Activated CD4-positive, alpha-beta memory T cell treated with anti-CD3 and anti-CD28 coated beads, Interleukin-2, amount 10 ng/mL, durations not matched to agents 7 days and 5 days (primary cell): ENCODE data around the gene PCDHB10. TPM values are rescaled to one million over a fixed set of nuclear protein-coding genes. Genes with fewer than 3 reads are reported as not detected.
"Not testable (repeated sequence)": the region's sequence is repeated elsewhere in the genome, so short reads cannot be mapped to it uniquely, and the experiment has no call there.

ENCODE experiments used
- CTCF ChIA-PET: fragments of 350-600 bp; sonication (Branson Sonifier 250); formaldehyde crosslinking; loops from one replicate; lab custom pipeline; 2021; ENCODE audit warnings: antibody characterized with exemption, inconsistent platforms; lab: Charles Lee
- POLR2A ChIA-PET: fragments of 350-600 bp; sonication (Branson Sonifier 250); formaldehyde crosslinking; loops from one replicate; lab custom pipeline; 2021; ENCODE audit warnings: antibody characterized with exemption; lab: Charles Lee
- DNase-seq: peaks from one replicate; pipeline ENCODE4 v3.0.0-alpha.2; 2020
- H3K27ac Mint-ChIP-seq: one replicate; pipeline ENCODE4 v1.8.0; 2021; ENCODE audit warnings: mild to moderate bottlenecking, mixed read lengths
- H3K27me3 Mint-ChIP-seq: one replicate; pipeline ENCODE4 v1.8.0; 2021; ENCODE audit warnings: mixed read lengths
- H3K36me3 Mint-ChIP-seq: one replicate; pipeline ENCODE4 v1.8.0; 2021; ENCODE audit warnings: low read depth, mixed read lengths
- H3K4me1 Mint-ChIP-seq: one replicate; pipeline ENCODE4 v1.8.0; 2021; ENCODE audit warnings: mixed read lengths
- H3K4me3 Mint-ChIP-seq: one replicate; pipeline ENCODE4 v1.8.0; 2021; ENCODE audit warnings: mild to moderate bottlenecking, mixed read lengths
- H3K9me3 Mint-ChIP-seq: one replicate; pipeline ENCODE4 v1.8.0; 2021; ENCODE audit warnings: mixed read lengths
- total RNA-seq, 2 experiments: library from RNA; stranded (reverse); gene quantifications; one replicate each; pipeline ENCODE4 v1.2.3, GENCODE V29; 2021

The PCDHB10 gene
- total RNA-seq, 2 experiments from 2014 or later: not detected

DNA sequence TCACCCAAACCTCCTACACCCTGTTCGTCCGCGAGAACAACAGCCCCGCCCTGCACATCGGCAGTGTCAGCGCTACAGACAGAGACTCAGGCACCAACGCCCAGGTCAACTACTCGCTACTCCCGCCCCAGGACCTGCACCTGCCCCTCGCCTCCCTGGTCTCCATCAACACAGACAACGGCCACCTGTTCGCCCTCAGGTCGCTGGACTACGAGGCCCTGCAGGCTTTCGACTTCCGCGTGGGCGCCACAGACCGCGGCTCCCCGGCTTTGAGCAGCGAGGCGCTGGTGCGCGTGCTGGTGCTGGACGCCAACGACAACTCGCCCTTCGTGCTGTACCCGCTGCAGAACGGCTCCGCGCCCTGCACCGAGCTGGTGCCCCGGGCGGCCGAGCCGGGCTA lies 9.0 kb downstream of the PCDHB10 start:
- DNase-seq, H3K4me1 Mint-ChIP-seq, H3K27me3 Mint-ChIP-seq, POLR2A ChIA-PET, CTCF ChIA-PET, H3K27ac Mint-ChIP-seq, H3K4me3 Mint-ChIP-seq, H3K36me3 Mint-ChIP-seq: not testable (repeated sequence)
- peaks cover 13% of the 10 kb centered on the region for H3K9me3 Mint-ChIP-seq

DNA sequence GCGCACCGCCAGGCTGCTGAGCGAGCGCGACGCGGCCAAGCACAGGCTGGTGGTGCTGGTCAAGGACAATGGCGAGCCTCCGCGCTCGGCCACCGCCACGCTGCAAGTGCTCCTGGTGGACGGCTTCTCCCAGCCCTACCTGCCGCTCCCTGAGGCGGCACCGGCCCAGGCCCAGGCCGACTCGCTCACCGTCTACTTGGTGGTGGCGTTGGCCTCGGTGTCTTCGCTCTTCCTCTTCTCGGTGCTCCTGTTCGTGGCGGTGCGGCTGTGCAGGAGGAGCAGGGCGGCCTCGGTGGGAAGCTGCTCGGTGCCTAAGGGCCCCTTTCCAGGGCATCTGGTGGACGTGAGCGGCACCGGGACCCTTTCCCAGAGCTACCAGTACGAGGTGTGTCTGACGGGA lies 9.5 kb downstream of the PCDHB10 start:
- not testable (repeated sequence) for H3K36me3 Mint-ChIP-seq, H3K9me3 Mint-ChIP-seq

DNA sequence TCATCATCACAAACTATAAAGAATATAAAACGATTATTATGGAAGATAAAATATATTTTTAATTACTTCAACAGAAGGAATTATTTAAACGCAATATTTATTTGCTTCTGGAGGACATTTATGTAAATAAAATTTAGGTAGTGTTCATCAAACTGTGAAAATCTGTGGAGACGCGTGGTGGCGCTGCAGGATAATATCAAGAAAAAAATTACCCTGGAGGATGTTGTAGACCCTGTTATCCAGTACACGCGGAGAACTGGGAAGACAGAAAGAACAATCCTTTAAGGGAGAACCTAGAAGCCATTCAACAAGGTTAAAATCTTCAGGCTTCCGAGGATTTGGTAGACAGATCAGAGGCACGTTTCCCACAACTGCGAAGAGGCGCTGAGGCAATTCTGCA lies 16.3 kb downstream of the PCDHB10 start, which contains the start of gene PCDHB12:
Gene PCDHB12, plus strand, starts transcription at position 242 of the 400 bp plus-strand sequence. CDS start 189 bp downstream, outside the sequence.
- H3K4me1 Mint-ChIP-seq: no peaks in the 10 kb centered on the region
- H3K9me3 Mint-ChIP-seq: no peaks in the 10 kb centered on the region
- no peak within 1 kb of the TSS for H3K27ac Mint-ChIP-seq
- CTCF ChIA-PET: no interaction called here
- DNase-seq: no peak
- peaks cover 5% of the 10 kb centered on the region for H3K27me3 Mint-ChIP-seq
- no peaks in the 10 kb centered on the region for H3K36me3 Mint-ChIP-seq
- H3K4me3 Mint-ChIP-seq: no peak within 1 kb of the TSS
- POLR2A ChIA-PET: no interaction called here

More for the DNA sequence above, 9.5 kb downstream of the PCDHB10 start:
- H3K4me3 Mint-ChIP-seq, H3K27me3 Mint-ChIP-seq, DNase-seq, POLR2A ChIA-PET, CTCF ChIA-PET, H3K27ac Mint-ChIP-seq, H3K4me1 Mint-ChIP-seq: not testable (repeated sequence)

DNA sequence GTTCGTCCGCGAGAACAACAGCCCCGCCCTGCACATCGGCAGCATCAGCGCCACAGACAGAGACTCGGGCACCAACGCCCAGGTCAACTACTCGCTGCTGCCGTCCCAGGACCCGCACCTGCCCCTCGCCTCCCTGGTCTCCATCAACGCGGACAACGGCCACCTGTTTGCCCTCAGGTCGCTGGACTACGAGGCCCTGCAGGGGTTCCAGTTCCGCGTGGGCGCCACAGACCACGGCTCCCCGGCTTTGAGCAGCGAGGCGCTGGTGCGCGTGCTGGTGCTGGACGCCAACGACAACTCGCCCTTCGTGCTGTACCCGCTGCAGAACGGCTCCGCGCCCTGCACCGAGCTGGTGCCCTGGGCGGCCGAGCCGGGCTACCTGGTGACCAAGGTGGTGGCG lies 18.1 kb downstream of the PCDHB10 start:
- H3K9me3 Mint-ChIP-seq, CTCF ChIA-PET, H3K4me3 Mint-ChIP-seq, POLR2A ChIA-PET, H3K36me3 Mint-ChIP-seq, H3K4me1 Mint-ChIP-seq, H3K27ac Mint-ChIP-seq, DNase-seq: not testable (repeated sequence)
- peaks cover 15% of the 10 kb centered on the region for H3K27me3 Mint-ChIP-seq

DNA sequence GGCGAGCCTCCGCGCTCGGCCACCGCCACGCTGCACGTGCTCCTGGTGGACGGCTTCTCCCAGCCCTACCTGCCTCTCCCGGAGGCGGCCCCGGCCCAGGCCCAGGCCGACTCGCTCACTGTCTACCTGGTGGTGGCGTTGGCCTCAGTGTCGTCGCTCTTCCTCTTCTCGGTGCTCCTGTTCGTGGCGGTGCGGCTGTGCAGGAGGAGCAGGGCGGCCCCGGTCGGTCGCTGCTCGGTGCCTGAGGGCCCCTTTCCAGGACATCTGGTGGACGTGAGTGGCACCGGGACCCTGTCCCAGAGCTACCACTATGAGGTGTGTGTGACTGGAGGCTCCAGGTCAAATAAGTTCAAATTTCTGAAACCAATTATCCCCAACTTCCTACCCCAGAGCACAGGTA lies 18.7 kb downstream of the PCDHB10 start:
- H3K27ac Mint-ChIP-seq, CTCF ChIA-PET, DNase-seq, H3K9me3 Mint-ChIP-seq, H3K4me1 Mint-ChIP-seq, H3K36me3 Mint-ChIP-seq, POLR2A ChIA-PET, H3K4me3 Mint-ChIP-seq: not testable (repeated sequence)
- H3K27me3 Mint-ChIP-seq: peaks cover 16% of the 10 kb centered on the region

DNA sequence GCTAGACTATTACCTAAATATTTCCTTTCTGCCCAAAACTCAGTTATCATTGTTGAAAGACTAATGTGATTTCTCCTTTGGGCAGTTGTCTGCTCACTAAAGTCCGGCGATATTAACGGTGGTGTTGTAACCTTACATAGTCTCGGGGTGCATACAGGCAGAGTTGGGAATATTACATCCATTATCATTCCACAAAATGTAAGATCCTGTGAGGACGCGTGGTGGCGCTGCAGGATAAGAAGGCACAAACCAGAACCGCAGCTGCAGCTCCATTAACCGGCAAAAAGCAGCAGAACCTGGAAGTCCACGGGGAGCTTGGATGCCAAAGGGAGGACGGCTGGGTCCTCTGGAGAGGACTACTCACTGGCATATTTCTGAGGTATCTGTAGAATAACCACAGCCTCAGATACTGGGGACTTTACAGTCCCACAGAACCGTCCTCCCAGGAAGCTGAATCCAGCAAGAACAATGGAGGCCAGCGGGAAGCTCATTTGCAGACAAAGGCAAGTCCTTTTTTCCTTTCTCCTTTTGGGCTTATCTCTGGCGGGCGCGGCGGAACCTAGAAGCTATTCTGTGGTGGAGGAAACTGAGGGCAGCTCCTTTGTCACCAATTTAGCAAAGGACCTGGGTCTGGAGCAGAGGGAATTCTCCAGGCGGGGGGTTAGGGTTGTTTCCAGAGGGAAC lies 21.6 kb downstream of the PCDHB10 start, which contains the start of gene PCDHB13:
Gene PCDHB13, plus strand, starts transcription at position 264 of the 684 bp plus-strand sequence. Its CDS starts 205 bp downstream, at position 469.
- CTCF ChIA-PET: interaction anchor here (0.7 kb wide), 1 partner anchor 35 kb away, joined by 3 read pairs; no protein-coding TSS in a partner anchor
- H3K36me3 Mint-ChIP-seq, H3K4me3 Mint-ChIP-seq, H3K27ac Mint-ChIP-seq, H3K4me1 Mint-ChIP-seq, POLR2A ChIA-PET, DNase-seq: not testable (repeated sequence)
- peaks cover 19% of the 10 kb centered on the region for H3K27me3 Mint-ChIP-seq
- H3K9me3 Mint-ChIP-seq: peaks cover 20% of the 10 kb centered on the region

DNA sequence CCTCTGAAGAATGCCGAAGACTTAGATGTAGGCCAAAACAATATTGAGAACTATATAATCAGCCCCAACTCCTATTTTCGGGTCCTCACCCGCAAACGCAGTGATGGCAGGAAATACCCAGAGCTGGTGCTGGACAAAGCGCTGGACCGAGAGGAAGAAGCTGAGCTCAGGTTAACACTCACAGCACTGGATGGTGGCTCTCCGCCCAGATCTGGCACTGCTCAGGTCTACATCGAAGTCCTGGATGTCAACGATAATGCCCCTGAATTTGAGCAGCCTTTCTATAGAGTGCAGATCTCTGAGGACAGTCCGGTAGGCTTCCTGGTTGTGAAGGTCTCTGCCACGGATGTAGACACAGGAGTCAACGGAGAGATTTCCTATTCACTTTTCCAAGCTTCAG lies 22.4 kb downstream of the PCDHB10 start:
- DNase-seq, H3K27ac Mint-ChIP-seq, H3K36me3 Mint-ChIP-seq, H3K4me1 Mint-ChIP-seq, POLR2A ChIA-PET, H3K4me3 Mint-ChIP-seq: not testable (repeated sequence)
- peaks cover 23% of the 10 kb centered on the region for H3K9me3 Mint-ChIP-seq
- H3K27me3 Mint-ChIP-seq: peaks cover 16% of the 10 kb centered on the region
- CTCF ChIA-PET: interaction anchor here (0.7 kb wide), 1 partner anchor 36 kb away, joined by 3 read pairs; no protein-coding TSS in a partner anchor

DNA sequence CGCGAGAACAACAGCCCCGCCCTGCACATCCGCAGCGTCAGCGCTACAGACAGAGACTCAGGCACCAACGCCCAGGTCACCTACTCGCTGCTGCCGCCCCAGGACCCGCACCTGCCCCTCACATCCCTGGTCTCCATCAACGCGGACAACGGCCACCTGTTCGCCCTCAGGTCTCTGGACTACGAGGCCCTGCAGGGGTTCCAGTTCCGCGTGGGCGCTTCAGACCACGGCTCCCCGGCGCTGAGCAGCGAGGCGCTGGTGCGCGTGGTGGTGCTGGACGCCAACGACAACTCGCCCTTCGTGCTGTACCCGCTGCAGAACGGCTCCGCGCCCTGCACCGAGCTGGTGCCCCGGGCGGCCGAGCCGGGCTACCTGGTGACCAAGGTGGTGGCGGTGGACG lies 23.4 kb downstream of the PCDHB10 start:
- H3K4me3 Mint-ChIP-seq, H3K27ac Mint-ChIP-seq, DNase-seq, POLR2A ChIA-PET, H3K4me1 Mint-ChIP-seq, CTCF ChIA-PET, H3K36me3 Mint-ChIP-seq: not testable (repeated sequence)
- peaks cover 25% of the 10 kb centered on the region for H3K9me3 Mint-ChIP-seq
- peaks cover 14% of the 10 kb centered on the region for H3K27me3 Mint-ChIP-seq

DNA sequence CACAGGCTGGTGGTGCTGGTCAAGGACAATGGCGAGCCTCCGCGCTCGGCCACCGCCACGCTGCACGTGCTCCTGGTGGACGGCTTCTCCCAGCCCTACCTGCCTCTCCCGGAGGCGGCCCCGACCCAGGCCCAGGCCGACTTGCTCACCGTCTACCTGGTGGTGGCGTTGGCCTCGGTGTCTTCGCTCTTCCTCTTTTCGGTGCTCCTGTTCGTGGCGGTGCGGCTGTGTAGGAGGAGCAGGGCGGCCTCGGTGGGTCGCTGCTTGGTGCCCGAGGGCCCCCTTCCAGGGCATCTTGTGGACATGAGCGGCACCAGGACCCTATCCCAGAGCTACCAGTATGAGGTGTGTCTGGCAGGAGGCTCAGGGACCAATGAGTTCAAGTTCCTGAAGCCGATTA lies 23.9 kb downstream of the PCDHB10 start:
- H3K36me3 Mint-ChIP-seq, DNase-seq, CTCF ChIA-PET, H3K4me1 Mint-ChIP-seq, H3K4me3 Mint-ChIP-seq, H3K27ac Mint-ChIP-seq, POLR2A ChIA-PET: not testable (repeated sequence)
- Mint-ChIP-seq H3K27me3 (peaks cover 14% of the 10 kb centered on the region), H3K9me3 (peaks cover 25% of the 10 kb centered on the region)

DNA sequence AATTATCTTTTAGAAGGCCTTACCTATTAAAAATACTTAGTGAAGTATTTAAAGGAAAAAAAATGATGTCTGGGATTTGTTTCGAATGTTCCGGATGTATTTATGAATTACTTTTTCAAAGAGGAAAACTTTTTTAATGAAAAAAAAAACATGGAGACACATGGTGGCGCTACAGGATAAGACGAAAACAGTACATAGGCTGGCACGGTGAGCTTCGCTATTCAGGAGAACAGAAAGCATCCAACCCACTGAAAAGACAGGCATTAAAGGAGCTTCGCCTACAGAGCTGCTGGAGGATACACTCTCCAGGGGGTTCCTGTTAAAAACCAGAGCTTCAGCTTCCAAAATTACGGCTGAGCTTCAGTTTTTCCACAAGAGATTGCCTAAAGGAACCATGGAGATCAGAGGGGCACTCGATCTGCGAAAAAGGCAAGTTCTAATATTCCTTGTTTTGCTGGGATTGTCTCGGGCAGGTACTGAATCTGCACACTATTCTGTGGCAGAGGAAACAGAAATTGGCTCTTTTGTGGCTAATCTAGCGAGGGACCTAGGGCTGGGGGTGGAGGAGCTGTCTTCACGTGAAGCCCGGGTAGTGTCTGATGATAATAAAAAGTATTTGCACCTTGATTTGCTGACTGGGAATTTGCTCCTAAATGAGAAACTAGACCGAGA lies 31.1 kb downstream of the PCDHB10 start, which contains the start of gene PCDHB14:
Gene PCDHB14, plus strand, starts transcription at position 232 of the 672 bp plus-strand sequence. Its CDS starts 163 bp downstream, at position 395.
- POLR2A ChIA-PET: interaction anchor here (0.9 kb wide), 1 partner anchor 97 kb away, joined by 3 read pairs; the partner anchor contains the start of gene TAF7
- Mint-ChIP-seq H3K27ac (no peak within 1 kb of the TSS), H3K4me1 (no peaks in the 10 kb centered on the region), H3K9me3 (peaks cover 11% of the 10 kb centered on the region), H3K4me3 (no peak within 1 kb of the TSS), H3K27me3 (peaks cover 2% of the 10 kb centered on the region), H3K36me3 (no peaks in the 10 kb centered on the region)
- CTCF ChIA-PET: no interaction called here
- no peak for DNase-seq

DNA sequence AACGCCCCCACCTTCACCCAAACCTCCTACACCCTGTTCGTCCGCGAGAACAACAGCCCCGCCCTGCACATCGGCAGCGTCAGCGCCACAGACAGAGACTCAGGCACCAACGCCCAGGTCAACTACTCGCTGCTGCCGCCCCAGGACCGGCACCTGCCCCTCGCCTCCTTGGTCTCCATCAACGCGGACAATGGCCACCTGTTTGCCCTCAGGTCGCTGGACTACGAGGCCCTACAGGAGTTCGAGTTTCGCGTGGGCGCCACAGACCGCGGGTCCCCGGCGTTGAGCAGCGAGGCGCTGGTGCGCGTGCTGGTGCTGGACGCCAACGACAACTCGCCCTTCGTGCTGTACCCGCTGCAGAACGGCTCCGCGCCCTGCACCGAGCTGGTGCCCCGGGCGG lies 32.7 kb downstream of the PCDHB10 start:
- POLR2A ChIA-PET, H3K4me1 Mint-ChIP-seq, H3K36me3 Mint-ChIP-seq, CTCF ChIA-PET, H3K9me3 Mint-ChIP-seq, DNase-seq, H3K4me3 Mint-ChIP-seq, H3K27me3 Mint-ChIP-seq, H3K27ac Mint-ChIP-seq: not testable (repeated sequence)

DNA sequence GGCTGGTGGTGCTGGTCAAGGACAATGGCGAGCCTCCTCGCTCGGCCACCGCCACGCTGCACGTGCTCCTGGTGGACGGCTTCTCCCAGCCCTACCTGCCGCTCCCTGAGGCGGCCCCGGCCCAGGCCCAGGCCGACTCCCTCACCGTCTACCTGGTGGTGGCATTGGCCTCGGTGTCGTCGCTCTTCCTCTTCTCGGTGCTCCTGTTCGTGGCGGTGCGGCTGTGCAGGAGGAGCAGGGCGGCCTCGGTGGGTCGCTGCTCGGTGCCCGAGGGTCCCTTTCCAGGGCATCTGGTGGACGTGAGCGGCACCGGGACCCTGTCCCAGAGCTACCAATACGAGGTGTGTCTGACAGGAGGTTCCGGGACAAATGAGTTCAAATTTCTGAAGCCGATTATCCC lies 33.3 kb downstream of the PCDHB10 start:
- CTCF ChIA-PET, POLR2A ChIA-PET, H3K27ac Mint-ChIP-seq, H3K36me3 Mint-ChIP-seq, H3K9me3 Mint-ChIP-seq, DNase-seq, H3K4me1 Mint-ChIP-seq, H3K4me3 Mint-ChIP-seq, H3K27me3 Mint-ChIP-seq: not testable (repeated sequence)

DNA sequence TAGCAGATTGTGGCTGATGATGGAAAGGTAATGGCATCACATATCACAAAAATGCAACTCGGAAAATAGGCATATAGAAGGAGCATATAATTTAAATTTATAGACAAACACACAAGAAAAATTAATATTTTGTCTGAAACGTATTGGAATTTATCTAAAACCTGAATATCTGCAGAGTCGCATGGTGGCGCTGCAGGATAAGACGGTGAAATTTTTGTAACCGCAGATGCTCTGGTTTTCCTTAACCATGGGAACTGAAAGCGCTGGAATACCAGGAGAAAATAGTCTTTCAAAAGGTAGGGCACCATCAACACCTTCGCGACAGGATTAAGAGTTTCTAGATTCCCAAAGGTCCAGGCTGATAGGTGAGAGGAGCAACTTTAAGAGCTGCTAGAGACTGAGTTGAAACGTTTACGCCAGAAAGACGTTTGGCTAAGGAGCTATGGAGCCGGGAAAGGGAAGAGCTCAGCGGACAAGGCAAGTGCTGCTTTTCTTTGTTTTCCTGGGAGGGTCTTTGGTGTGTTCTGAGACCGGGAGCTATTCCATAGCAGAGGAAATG lies 42.0 kb downstream of the PCDHB10 start:
- Mint-ChIP-seq H3K4me1 (no peaks in the 10 kb centered on the region), H3K9me3 (peaks cover 19% of the 10 kb centered on the region), H3K27me3 (peaks cover 11% of the 10 kb centered on the region), H3K36me3 (peaks cover 8% of the 10 kb centered on the region), H3K27ac (no peak overlapping the region), H3K4me3 (no peak overlapping the region)
- CTCF ChIA-PET: interaction anchor here (1.7 kb wide), 1 partner anchor 323 kb away, joined by 3 read pairs; no protein-coding TSS in a partner anchor
- DNase-seq: no peak
- POLR2A ChIA-PET: no interaction called here
